ENCODE data around the gene PRDX3. TPM values are rescaled to one million over a fixed set of nuclear protein-coding genes. Genes with fewer than 3 reads are reported as not detected.
A peak's percentile ranks its signal among the peaks of the same experiment; 100 is the strongest.

Gene PRDX3
- total RNA-seq, 6 experiments from 2014 or later = 156 to 183 (median 171) TPM

GRCh38 chr10:119198438-119198837, 19.8 kb upstream of the PRDX3 start:
- Mint-ChIP-seq H3K27ac (peak overlapping the region; percentile 62; the same call in 1 of the 2 replicates), H3K36me3 (ENCODE audit: low read depth) (no peaks in the 10 kb centered on the region), H3K4me3 (no peak overlapping the region; the same call in 1 of the 2 replicates), H3K9me3 (no peaks in the 10 kb centered on the region), H3K4me1 (ENCODE audit: low read depth) (peaks cover 31% of the 10 kb centered on the region), H3K27me3 (ENCODE audit: insufficient read depth) (peaks cover 11% of the 10 kb centered on the region)
- no peak for DNase-seq
- peak; percentile 72 for TF ChIP-seq CTCF (IDR thresholded peaks at IDR 0.05)

- H3K27me3 Mint-ChIP-seq (ENCODE audit: insufficient read depth) = peaks cover 11% of the 10 kb centered on the region
- H3K9me3 Mint-ChIP-seq = no peaks in the 10 kb centered on the region
- DNase-seq = peak; percentile 73
- H3K4me3 Mint-ChIP-seq = no peak overlapping the region; the same call in 1 of the 2 replicates
- peak overlapping the region; percentile 62 for H3K27ac Mint-ChIP-seq
- H3K36me3 Mint-ChIP-seq (ENCODE audit: low read depth) = no peaks in the 10 kb centered on the region
- TF ChIP-seq CTCF (IDR thresholded peaks at IDR 0.05) = no peak
- peaks cover 26% of the 10 kb centered on the region for H3K4me1 Mint-ChIP-seq (ENCODE audit: low read depth)
These were observed 19.3 kb upstream of the PRDX3 start for GRCh38 chr10:119197921-119198320.

GRCh38 chr10:119191881-119192280, 13.3 kb upstream of the PRDX3 start:
- no peak for DNase-seq
- no peak for TF ChIP-seq CTCF (IDR thresholded peaks at IDR 0.05)
- H3K27me3 Mint-ChIP-seq (ENCODE audit: insufficient read depth) = peaks cover 4% of the 10 kb centered on the region; the same call in 1 of the 2 replicates
- no peaks in the 10 kb centered on the region for H3K36me3 Mint-ChIP-seq (ENCODE audit: low read depth)
- no peak overlapping the region for H3K4me3 Mint-ChIP-seq
- no peak overlapping the region for H3K27ac Mint-ChIP-seq
- H3K4me1 Mint-ChIP-seq (ENCODE audit: low read depth) = peaks cover 26% of the 10 kb centered on the region
- no peaks in the 10 kb centered on the region for H3K9me3 Mint-ChIP-seq

GRCh38 chr10:119190954-119191785, 12.6 kb upstream of the PRDX3 start:
- peaks cover 4% of the 10 kb centered on the region; the same call in 1 of the 2 replicates for H3K27me3 Mint-ChIP-seq (ENCODE audit: insufficient read depth)
- H3K27ac Mint-ChIP-seq = peak overlapping the region; percentile 66
- no peak for DNase-seq
- H3K4me1 Mint-ChIP-seq (ENCODE audit: low read depth) = peaks cover 26% of the 10 kb centered on the region
- H3K36me3 Mint-ChIP-seq (ENCODE audit: low read depth) = no peaks in the 10 kb centered on the region
- no peak for TF ChIP-seq CTCF (IDR thresholded peaks at IDR 0.05)
- H3K4me3 Mint-ChIP-seq = peak overlapping the region; percentile 58
- H3K9me3 Mint-ChIP-seq = no peaks in the 10 kb centered on the region

- peak; percentile 97 for DNase-seq
- H3K27me3 Mint-ChIP-seq (ENCODE audit: insufficient read depth) = 0 out of 2 replicates have a peak, but pooled peaks cover 2% of the 10 kb centered on the region
- H3K27ac Mint-ChIP-seq = peak overlapping the region; percentile 66
- H3K4me3 Mint-ChIP-seq = peak overlapping the region; percentile 58
- no peaks in the 10 kb centered on the region for H3K36me3 Mint-ChIP-seq (ENCODE audit: low read depth)
- H3K9me3 Mint-ChIP-seq = no peaks in the 10 kb centered on the region
- H3K4me1 Mint-ChIP-seq (ENCODE audit: low read depth) = peaks cover 26% of the 10 kb centered on the region
- TF ChIP-seq CTCF (IDR thresholded peaks at IDR 0.05) = no peak
These were observed 11.7 kb upstream of the PRDX3 start for GRCh38 chr10:119190353-119190752.

Data from HFFc6 (cell line).